Parathyroid adenoma (tissue), 2 donors: ENCODE results near the gene TMEM201.

Experiments
- H2AFZ ChIP-seq: fragments of 300-600 bp; sonication (generic); one replicate; pipeline ENCODE4 v1.7.0; 2017; ENCODE audit warnings: antibody characterized with exemption, mild to moderate bottlenecking
- H3K27ac ChIP-seq: fragments of 300-600 bp; sonication (generic); one replicate; pipeline ENCODE4 v1.7.0; 2017
- H3K27me3 ChIP-seq: fragments of 300-600 bp; sonication (generic); one replicate; pipeline ENCODE4 v1.7.0; 2017; ENCODE audit warnings: low read length; ENCODE audit not compliant: control insufficient read depth, insufficient read depth
- H3K36me3 ChIP-seq: fragments of 300-600 bp; sonication (generic); one replicate; pipeline ENCODE4 v1.7.0; 2017; ENCODE audit warnings: low read length; ENCODE audit not compliant: control insufficient read depth, insufficient read depth
- H3K4me1 ChIP-seq: fragments of 300-600 bp; sonication (generic); one replicate; pipeline ENCODE4 v1.7.0; 2017; ENCODE audit warnings: control low read depth
- H3K4me2 ChIP-seq: fragments of 300-600 bp; sonication (generic); one replicate; pipeline ENCODE4 v1.7.0; 2017; ENCODE audit warnings: low read length
- H3K4me3 ChIP-seq: fragments of 300-600 bp; sonication (generic); one replicate; pipeline ENCODE4 v1.7.0; 2017; ENCODE audit warnings: low read depth, low read length
- H3K79me2 ChIP-seq: fragments of 300-600 bp; sonication (generic); one replicate; pipeline ENCODE4 v1.7.0; 2017; ENCODE audit warnings: control low read depth
- H3K9ac ChIP-seq: fragments of 300-600 bp; sonication (generic); one replicate; pipeline ENCODE4 v1.7.0; 2017; ENCODE audit warnings: mild to moderate bottlenecking
- H3K9me3 ChIP-seq: fragments of 300-600 bp; sonication (generic); one replicate; pipeline ENCODE4 v1.7.0; 2017; ENCODE audit warnings: low read length; ENCODE audit not compliant: control insufficient read depth
- TF ChIP-seq, protein P1 (sequence below): fragments of 300-600 bp; sonication (generic); IDR thresholded peaks from one replicate; pipeline ENCODE4 v1.7.0; 2017; ENCODE audit warnings: antibody characterized with exemption, mild to moderate bottlenecking
- donor health status: primary hyperparathyroidism.

TMEM201 gene

DNA sequence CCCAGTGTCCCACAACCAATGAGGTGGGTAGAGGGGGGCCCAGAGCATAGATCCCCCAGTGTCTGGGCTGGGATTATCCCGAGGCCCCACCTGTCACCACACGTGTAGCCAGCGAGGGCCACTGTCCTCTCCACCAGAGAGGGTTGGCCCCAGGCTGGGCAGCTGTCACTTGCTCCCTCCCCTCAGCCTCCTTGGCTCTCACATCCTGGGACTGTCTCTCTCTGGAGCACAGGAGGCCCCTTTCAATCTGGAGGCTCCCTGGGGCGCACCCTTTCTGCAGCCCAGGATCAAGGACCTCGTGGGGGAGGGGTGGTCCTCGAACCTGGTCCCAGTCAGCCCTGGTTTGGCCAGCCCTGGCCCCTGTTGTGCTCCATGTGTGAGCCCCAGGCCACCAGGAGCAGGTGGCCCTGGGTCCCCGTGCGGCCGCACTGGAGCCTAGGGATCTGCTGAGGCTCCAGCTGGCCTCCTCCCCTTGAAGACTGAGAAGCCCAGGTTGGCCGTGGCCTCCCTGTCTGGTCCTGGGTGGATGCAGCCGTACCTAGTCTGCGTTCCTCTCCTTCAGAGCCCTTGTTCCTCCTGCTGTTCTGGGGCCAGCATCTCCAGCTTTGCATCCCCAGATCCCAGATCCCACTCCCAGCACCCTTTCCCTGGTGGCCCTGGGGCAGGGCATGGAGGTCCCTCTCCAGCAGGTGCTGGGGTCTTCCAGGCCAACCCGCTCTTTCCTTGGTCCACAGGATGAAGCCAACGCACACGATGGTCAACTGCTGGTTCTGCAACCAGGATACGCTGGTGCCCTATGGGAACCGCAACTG lies 6.7 kb downstream of the TMEM201 start:
- H3K79me2 ChIP-seq, result peaks cover 8% of the 10 kb centered on the region
- no peaks in the 10 kb centered on the region for H3K9me3 ChIP-seq
- H3K36me3 ChIP-seq, result no peaks in the 10 kb centered on the region
- H3K9ac ChIP-seq, result no peak overlapping the region
- no peak overlapping the region for H3K4me3 ChIP-seq
- TF ChIP-seq, protein P1, sequence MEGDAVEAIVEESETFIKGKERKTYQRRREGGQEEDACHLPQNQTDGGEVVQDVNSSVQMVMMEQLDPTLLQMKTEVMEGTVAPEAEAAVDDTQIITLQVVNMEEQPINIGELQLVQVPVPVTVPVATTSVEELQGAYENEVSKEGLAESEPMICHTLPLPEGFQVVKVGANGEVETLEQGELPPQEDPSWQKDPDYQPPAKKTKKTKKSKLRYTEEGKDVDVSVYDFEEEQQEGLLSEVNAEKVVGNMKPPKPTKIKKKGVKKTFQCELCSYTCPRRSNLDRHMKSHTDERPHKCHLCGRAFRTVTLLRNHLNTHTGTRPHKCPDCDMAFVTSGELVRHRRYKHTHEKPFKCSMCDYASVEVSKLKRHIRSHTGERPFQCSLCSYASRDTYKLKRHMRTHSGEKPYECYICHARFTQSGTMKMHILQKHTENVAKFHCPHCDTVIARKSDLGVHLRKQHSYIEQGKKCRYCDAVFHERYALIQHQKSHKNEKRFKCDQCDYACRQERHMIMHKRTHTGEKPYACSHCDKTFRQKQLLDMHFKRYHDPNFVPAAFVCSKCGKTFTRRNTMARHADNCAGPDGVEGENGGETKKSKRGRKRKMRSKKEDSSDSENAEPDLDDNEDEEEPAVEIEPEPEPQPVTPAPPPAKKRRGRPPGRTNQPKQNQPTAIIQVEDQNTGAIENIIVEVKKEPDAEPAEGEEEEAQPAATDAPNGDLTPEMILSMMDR, result no peak
- no peak overlapping the region for H2AFZ ChIP-seq
- H3K27ac ChIP-seq, result no peak overlapping the region
- no peak overlapping the region for H3K4me2 ChIP-seq
- H3K27me3 ChIP-seq, result no peaks in the 10 kb centered on the region
- H3K4me1 ChIP-seq, result peaks cover 12% of the 10 kb centered on the region

DNA sequence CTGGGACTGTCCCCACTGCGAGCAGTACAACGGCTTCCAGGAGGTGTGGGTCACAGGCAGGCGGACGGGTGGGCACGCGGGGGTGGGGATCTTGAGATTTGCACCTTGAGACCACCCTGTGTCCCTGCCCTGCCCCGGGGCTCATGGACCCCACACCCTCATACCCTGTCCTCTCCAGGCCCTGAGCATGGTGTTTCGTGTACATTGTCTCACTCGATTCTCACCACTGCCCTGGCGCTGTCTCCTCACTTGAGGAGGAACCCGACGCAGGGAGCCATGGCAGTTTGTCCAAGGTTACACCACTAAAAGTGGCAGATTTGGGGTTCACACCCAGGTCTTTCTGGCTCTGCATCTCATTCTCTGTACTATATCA lies 7.2 kb downstream of the TMEM201 start:
- no peak overlapping the region for H3K27ac ChIP-seq
- H3K4me1 ChIP-seq, result peaks cover 12% of the 10 kb centered on the region
- no peak overlapping the region for H3K4me3 ChIP-seq
- H2AFZ ChIP-seq, result no peak overlapping the region
- TF ChIP-seq, protein P1, result no peak
- H3K36me3 ChIP-seq, result no peaks in the 10 kb centered on the region
- peaks cover 8% of the 10 kb centered on the region for H3K79me2 ChIP-seq
- no peaks in the 10 kb centered on the region for H3K27me3 ChIP-seq
- H3K4me2 ChIP-seq, result no peak overlapping the region
- H3K9ac ChIP-seq, result no peak overlapping the region
- no peaks in the 10 kb centered on the region for H3K9me3 ChIP-seq

DNA sequence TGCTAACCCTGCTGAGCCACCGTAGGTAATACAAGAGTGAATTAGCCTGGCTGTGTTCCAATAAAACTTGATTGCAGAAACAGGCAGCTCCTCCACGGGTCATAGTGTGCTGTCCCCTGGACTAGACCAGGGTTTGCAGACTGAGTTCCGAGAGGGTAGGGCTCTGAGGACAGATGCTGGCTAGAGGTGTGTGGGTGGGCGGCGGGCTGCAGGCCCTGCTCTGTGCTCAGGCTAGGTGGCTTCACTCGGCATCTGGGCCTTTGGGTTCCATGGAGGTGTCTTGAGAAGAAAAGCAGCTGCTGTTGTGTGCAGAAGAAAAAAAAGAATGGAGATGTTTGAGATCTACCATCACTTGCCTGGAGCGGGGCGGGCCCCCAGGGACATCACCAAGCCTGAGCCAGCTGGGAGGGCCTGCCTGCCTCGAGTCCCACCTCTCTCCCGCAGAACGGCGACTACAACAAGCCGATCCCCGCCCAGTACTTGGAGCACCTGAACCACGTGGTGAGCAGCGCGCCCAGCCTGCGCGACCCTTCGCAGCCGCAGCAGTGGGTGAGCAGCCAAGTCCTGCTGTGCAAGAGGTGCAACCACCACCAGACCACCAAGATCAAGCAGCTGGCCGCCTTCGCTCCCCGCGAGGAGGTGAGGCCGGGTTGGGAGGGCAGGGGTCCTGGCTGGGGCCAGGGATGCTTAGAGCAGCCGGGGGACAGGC lies 7.9 kb downstream of the TMEM201 start:
- Histone ChIP-seq H3K27ac (no peak overlapping the region), H3K4me1 (peaks cover 12% of the 10 kb centered on the region)

DNA sequence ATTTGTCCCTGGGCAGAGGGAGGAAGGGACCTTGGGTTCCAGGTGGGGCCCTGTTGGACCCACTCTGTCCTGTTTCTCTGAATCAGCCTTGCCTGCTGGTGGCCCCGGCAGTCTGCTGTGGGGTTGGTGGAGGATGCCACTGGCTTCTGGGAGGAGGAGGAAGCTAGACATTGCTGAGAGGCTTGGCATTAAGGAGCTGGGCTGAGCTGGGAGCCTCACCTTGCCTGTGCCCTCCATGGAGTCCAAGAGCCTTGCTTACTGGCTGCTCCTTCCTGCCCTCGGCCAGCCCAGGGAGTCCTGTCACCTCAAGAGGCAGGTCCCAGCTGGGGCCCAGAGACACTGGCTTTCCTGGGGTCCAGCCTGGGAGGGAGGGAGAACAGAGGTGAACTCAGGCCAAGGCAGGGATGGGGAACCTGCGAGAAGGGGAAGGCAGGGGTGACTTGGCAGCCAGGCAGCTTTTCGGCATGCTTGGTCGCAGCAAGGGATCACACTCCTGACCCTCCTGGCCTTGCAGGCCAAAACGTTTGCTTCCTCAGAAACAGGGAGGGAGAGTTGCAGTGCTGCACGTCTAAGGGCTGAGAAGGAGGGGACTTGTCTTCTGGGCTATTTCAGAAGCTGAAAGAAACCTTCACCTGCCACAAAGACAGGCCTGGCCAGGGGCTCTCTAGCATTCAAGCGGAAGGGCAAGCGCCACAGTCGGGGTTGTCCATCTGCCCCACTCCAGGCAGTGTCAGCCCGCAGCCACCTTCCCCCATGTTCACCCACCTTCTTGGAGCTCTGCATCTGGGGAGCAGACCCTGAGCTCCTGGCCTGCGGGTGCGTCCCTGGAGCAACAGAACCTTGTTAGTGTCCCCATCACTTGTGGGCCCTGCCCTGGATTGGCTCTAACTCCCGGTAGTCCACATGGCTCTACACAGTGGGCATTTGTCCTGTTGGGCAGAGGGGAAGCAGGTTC lies 8.9 kb downstream of the TMEM201 start:
- H3K79me2 ChIP-seq, result peaks cover 8% of the 10 kb centered on the region
- TF ChIP-seq, protein P1, result no peak
- H3K36me3 ChIP-seq, result no peaks in the 10 kb centered on the region
- H3K4me1 ChIP-seq, result peaks cover 12% of the 10 kb centered on the region
- no peaks in the 10 kb centered on the region for H3K27me3 ChIP-seq
- no peak overlapping the region for H3K27ac ChIP-seq
- H2AFZ ChIP-seq, result no peak overlapping the region
- H3K9ac ChIP-seq, result no peak overlapping the region
- H3K4me2 ChIP-seq, result no peak overlapping the region
- H3K4me3 ChIP-seq, result no peak overlapping the region
- H3K9me3 ChIP-seq, result no peaks in the 10 kb centered on the region

More for the DNA sequence above, 7.9 kb downstream of the TMEM201 start:
- no peak overlapping the region for H3K4me3 ChIP-seq
- no peaks in the 10 kb centered on the region for H3K9me3 ChIP-seq
- TF ChIP-seq, protein P1, result no peak
- H2AFZ ChIP-seq, result no peak overlapping the region
- no peak overlapping the region for H3K4me2 ChIP-seq
- H3K27me3 ChIP-seq, result no peaks in the 10 kb centered on the region
- H3K9ac ChIP-seq, result no peak overlapping the region
- H3K36me3 ChIP-seq, result no peaks in the 10 kb centered on the region
- peaks cover 8% of the 10 kb centered on the region for H3K79me2 ChIP-seq
